Fibroblast of lung (primary cell): Measurements from ENCODE around the gene POLA1.
A peak's percentile ranks its signal among the peaks of the same experiment; 100 is the strongest.

Source experiments
- EZH2 ChIP-seq: IDR thresholded peaks from 2 replicates; pipeline ENCODE4 v1.5.1; 2012; ENCODE audit warnings: low read length, control low read depth, mild to moderate bottlenecking; ENCODE audit errors: missing control alignments
- TF ChIP-seq, protein P1 (sequence below), 2 donors: IDR thresholded peaks in 1 of 2; conservative IDR thresholded peaks in 1 of 2; 1 replicate in 1 of 2; 2 replicates in 1 of 2; pipeline ENCODE4 v1.5.1; 2011 to 2012; ENCODE audit warnings: low read length in 2 of 2, control low read depth in 1 of 2, inconsistent platforms in 1 of 2, low read depth in 1 of 2, mild to moderate bottlenecking in 1 of 2

DNA sequence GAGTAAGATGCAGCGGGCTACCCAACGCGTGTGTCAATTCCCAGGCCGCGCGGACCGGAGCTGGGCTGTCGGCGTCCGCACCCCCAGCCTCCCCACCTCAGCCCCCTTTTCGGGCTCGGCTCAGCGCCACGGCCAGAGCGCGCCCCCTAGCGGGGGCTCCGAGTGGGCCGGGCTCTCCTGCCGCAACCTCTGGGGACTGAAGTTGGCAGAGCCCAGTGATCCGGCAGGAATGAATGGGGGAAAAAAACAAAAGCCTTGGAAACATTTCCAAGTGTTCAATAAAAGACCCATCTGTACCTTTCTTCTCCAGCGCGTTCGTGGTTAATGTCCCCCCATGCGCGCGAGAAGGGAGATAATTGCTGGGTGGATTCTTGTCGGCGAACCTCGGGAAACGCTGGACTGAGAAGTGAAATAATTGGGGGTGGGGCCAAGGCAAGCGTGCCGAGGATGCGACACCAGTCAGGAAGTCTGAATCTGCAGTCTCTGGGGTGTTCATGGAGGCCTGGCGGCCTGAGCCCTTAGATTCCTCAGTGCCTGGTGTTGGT, 327.3 kb downstream of the POLA1 start:
- TF ChIP-seq, protein P1, sequence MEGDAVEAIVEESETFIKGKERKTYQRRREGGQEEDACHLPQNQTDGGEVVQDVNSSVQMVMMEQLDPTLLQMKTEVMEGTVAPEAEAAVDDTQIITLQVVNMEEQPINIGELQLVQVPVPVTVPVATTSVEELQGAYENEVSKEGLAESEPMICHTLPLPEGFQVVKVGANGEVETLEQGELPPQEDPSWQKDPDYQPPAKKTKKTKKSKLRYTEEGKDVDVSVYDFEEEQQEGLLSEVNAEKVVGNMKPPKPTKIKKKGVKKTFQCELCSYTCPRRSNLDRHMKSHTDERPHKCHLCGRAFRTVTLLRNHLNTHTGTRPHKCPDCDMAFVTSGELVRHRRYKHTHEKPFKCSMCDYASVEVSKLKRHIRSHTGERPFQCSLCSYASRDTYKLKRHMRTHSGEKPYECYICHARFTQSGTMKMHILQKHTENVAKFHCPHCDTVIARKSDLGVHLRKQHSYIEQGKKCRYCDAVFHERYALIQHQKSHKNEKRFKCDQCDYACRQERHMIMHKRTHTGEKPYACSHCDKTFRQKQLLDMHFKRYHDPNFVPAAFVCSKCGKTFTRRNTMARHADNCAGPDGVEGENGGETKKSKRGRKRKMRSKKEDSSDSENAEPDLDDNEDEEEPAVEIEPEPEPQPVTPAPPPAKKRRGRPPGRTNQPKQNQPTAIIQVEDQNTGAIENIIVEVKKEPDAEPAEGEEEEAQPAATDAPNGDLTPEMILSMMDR (conservative IDR thresholded peaks at IDR 0.05 in 1 of 2, IDR thresholded peaks at IDR 0.05 in 1 of 2; ENCODE audit: low read depth in 1 of 2, low read length in 2 of 2), result peak in 1 of 2 donors; percentile 42
- peak; percentile 19 for TF ChIP-seq EZH2
